OCI-LY7 (cell line): ENCODE measurements around the gene SYTL3. TPM values are rescaled to one million over a fixed set of nuclear protein-coding genes. Genes with fewer than 3 reads are reported as not detected.

Source experiments
- BruUV-seq: library from RNA; stranded (reverse); fragments of 400-500 nt; replicated peaks from 2 replicates; lab custom pipeline; 2021; lab: Mats Ljungman, UMichigan
- CTCF ChIA-PET: fragments of 300-600 bp; sonication (Branson Sonifier 250); formaldehyde crosslinking; loops from one replicate; lab custom pipeline; 2022; ENCODE audit warnings: antibody characterized with exemption; ENCODE audit not compliant: unreplicated experiment; lab: Charles Lee
- POLR2A ChIA-PET: fragments of 300-600 bp; sonication (Branson Sonifier 250); formaldehyde crosslinking; loops from one replicate; lab custom pipeline; 2022; ENCODE audit warnings: antibody characterized with exemption; lab: Charles Lee
- DNase-seq: peaks from one replicate; pipeline ENCODE4 v3.0.0-alpha.2; 2015; ENCODE audit warnings: low spot score
- H2AFZ ChIP-seq: fragments of 200-600 bp; sonication (generic), shearing (Covaris generic); 2 replicates; pipeline ENCODE4 v1.6.1; 2014; ENCODE audit warnings: mild to moderate bottlenecking, antibody characterized with exemption, low read length, moderate library complexity
- H3K27ac ChIP-seq: fragments of 200-600 bp; sonication (generic); 2 replicates; pipeline ENCODE4 v1.5.1; 2014; ENCODE audit warnings: mixed run types, low read depth, mild to moderate bottlenecking, moderate library complexity, low read length, inconsistent platforms; ENCODE audit not compliant: poor library complexity, severe bottlenecking
- H3K36me3 ChIP-seq: fragments of 200-600 bp; sonication (generic); 2 replicates; pipeline ENCODE4 v1.6.1; 2014; ENCODE audit warnings: mild to moderate bottlenecking, antibody characterized with exemption, low read length, moderate library complexity, mixed read lengths; ENCODE audit not compliant: insufficient read depth
- H3K4me1 ChIP-seq: fragments of 200-600 bp; sonication (generic); 2 replicates; pipeline ENCODE4 v1.5.1; 2014; ENCODE audit warnings: mild to moderate bottlenecking, low read length; ENCODE audit not compliant: insufficient read depth, poor library complexity, severe bottlenecking
- H3K4me2 ChIP-seq: fragments of 200-600 bp; sonication (generic); 2 replicates; pipeline ENCODE4 v1.6.1; 2014; ENCODE audit warnings: mild to moderate bottlenecking, low read length
- H3K4me3 ChIP-seq: fragments of 200-600 bp; sonication (generic); 2 replicates; pipeline ENCODE4 v1.5.1; 2014; ENCODE audit warnings: mild to moderate bottlenecking, low read depth, low read length; ENCODE audit not compliant: poor library complexity, severe bottlenecking
- H3K79me2 ChIP-seq: fragments of 200-600 bp; sonication (generic); 2 replicates; pipeline ENCODE4 v1.6.1; 2016; ENCODE audit warnings: low read depth, mild to moderate bottlenecking, low read length, moderate library complexity, mixed read lengths; ENCODE audit not compliant: insufficient read depth
- H3K9me2 ChIP-seq: fragments of 200-600 bp; sonication (generic); 2 replicates; pipeline ENCODE4 v1.6.1; 2016; ENCODE audit warnings: mild to moderate bottlenecking, low read length, mixed read lengths; ENCODE audit not compliant: insufficient read depth
- H3K9me3 ChIP-seq: fragments of 200-600 bp; sonication (generic); 2 replicates; pipeline ENCODE4 v1.6.1; 2014; ENCODE audit warnings: mild to moderate bottlenecking, mixed run types, low read length, mixed read lengths
- H4K20me1 ChIP-seq: fragments of 200-600 bp; sonication (generic); 2 replicates; pipeline ENCODE4 v1.6.1; 2014; ENCODE audit warnings: mild to moderate bottlenecking, antibody characterized with exemption, low read length, moderate library complexity, mixed read lengths; ENCODE audit not compliant: insufficient read depth
- EZH2phosphoT487 ChIP-seq: fragments of 200-600 bp; sonication (generic); IDR thresholded peaks from 2 replicates; pipeline ENCODE4 v1.6.1; 2018; ENCODE audit warnings: low read depth, borderline replicate concordance, mild to moderate bottlenecking, mixed run types, antibody characterized with exemption, low read length, moderate library complexity, mixed read lengths
- intact Hi-C: fragments of 100-400 bp; cut with micrococcal nuclease; formaldehyde crosslinking; loops from one replicate; pipeline ENCODE4 v1.10.0; 2022; ENCODE audit not compliant: unreplicated experiment
- total RNA-seq, 2 experiments: library from RNA; depleted of rRNA in 1 of 2; stranded (reverse); fragments of >200 nt in 1 of 2; shearing (Covaris generic) in 1 of 2; gene quantifications; 2 replicates each; pipeline ENCODE4 v1.2.3, GENCODE V29; 2014 to 2022
- TF ChIP-seq, protein P1 (sequence below): fragments of 200-600 bp; sonication (generic); conservative IDR thresholded peaks from 2 replicates; pipeline ENCODE4 v1.5.1; 2014; ENCODE audit warnings: mild to moderate bottlenecking, antibody characterized with exemption, low read length, moderate library complexity, mixed read lengths

SYTL3 gene
- total RNA-seq, 2 experiments from 2014 or later: 0.32 to 0.89 TPM

- no peak overlapping the region for H3K27ac ChIP-seq
- ChIA-PET CTCF (interaction anchor here (1.0 kb wide), 1 partner anchor 13 kb away, joined by 5 read pairs; no protein-coding TSS in a partner anchor), POLR2A (interaction anchor here (0.7 to 3.0 kb wide), 7 partner anchors 9 to 1050 kb away, joined by 3 to 14 read pairs (median 3); no protein-coding TSS in a partner anchor)
- H3K79me2 ChIP-seq: peaks cover 23% of the 10 kb centered on the region
- intact Hi-C loops: no loop called here
- H4K20me1 ChIP-seq: no peaks in the 10 kb centered on the region
- no peak overlapping the region for H3K4me2 ChIP-seq
- H3K4me3 ChIP-seq: no peak overlapping the region
- H3K9me3 ChIP-seq: no peaks in the 10 kb centered on the region
- H3K9me2 ChIP-seq: no peaks in the 10 kb centered on the region
- no TSS peak for BruUV-seq
- H3K36me3 ChIP-seq: peaks cover 10% of the 10 kb centered on the region
- H2AFZ ChIP-seq: no peak overlapping the region
- DNase-seq: no peak
- TF ChIP-seq, protein P1, sequence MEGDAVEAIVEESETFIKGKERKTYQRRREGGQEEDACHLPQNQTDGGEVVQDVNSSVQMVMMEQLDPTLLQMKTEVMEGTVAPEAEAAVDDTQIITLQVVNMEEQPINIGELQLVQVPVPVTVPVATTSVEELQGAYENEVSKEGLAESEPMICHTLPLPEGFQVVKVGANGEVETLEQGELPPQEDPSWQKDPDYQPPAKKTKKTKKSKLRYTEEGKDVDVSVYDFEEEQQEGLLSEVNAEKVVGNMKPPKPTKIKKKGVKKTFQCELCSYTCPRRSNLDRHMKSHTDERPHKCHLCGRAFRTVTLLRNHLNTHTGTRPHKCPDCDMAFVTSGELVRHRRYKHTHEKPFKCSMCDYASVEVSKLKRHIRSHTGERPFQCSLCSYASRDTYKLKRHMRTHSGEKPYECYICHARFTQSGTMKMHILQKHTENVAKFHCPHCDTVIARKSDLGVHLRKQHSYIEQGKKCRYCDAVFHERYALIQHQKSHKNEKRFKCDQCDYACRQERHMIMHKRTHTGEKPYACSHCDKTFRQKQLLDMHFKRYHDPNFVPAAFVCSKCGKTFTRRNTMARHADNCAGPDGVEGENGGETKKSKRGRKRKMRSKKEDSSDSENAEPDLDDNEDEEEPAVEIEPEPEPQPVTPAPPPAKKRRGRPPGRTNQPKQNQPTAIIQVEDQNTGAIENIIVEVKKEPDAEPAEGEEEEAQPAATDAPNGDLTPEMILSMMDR: no peak
- TF ChIP-seq EZH2phosphoT487: no peak
- H3K4me1 ChIP-seq: peaks cover 22% of the 10 kb centered on the region
Measured at GRCh38 chr6:158646023-158646910, 3.6 kb upstream of the SYTL3 start.

GRCh38 chr6:158647501-158647900, 2.4 kb upstream of the SYTL3 start:
- no peak overlapping the region for H3K27ac ChIP-seq
- H2AFZ ChIP-seq: no peak overlapping the region
- DNase-seq: no peak
- H3K79me2 ChIP-seq: peaks cover 13% of the 10 kb centered on the region
- peaks cover 22% of the 10 kb centered on the region for H3K4me1 ChIP-seq
- ChIA-PET POLR2A (interaction anchor here (1.0 to 1.4 kb wide), 2 partner anchors 13 to 86 kb away, joined by 3 to 6 read pairs; no protein-coding TSS in a partner anchor), CTCF (no interaction called here)
- H3K4me3 ChIP-seq: no peak overlapping the region
- peaks cover 1% of the 10 kb centered on the region for H3K36me3 ChIP-seq
- H3K4me2 ChIP-seq: no peak overlapping the region
- TF ChIP-seq, protein P1: no peak
- no peak for TF ChIP-seq EZH2phosphoT487
- intact Hi-C loops: no loop called here
- H4K20me1 ChIP-seq: no peaks in the 10 kb centered on the region
- H3K9me2 ChIP-seq: no peaks in the 10 kb centered on the region
- H3K9me3 ChIP-seq: no peaks in the 10 kb centered on the region
- BruUV-seq: no TSS peak
